GM18861 (cell line): Measurements from ENCODE around the gene ELOVL7.
"Not testable (repeated sequence)": the region's sequence is repeated elsewhere in the genome, so short reads cannot be mapped to it uniquely, and the experiment has no call there.

Experiments
- ATAC-seq: cut with Tn5 transposase; IDR thresholded peaks from one replicate; pipeline ENCODE4 v1.9.1; 2021; ENCODE audit not compliant: unreplicated experiment

The ELOVL7 gene

DNA sequence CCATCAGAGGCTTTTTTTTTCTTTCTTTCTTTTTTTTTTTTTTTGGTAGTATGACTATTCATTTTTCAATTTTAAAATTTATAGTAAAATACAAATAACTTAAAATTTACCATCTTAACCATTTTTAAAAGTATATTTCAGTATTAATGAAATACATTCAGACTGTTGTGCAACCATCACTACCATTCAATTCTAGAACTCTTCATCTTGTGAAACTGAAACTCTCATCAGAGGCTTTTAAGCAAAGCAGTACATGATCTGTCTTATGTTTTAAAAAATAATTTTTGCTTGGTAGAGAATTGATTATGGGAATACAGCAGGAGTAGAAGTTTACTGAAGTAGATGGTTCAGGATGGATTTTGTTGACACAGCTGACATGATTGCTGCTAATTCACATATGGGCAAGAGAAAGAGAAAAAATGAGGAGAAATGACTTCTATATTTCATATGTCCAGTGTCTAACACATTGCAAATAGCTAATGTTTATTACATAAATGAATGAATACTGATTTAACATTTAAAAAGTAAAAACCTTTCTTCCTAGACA, 13.4 kb downstream of the ELOVL7 start:
- peak; percentile 45 for ATAC-seq

DNA sequence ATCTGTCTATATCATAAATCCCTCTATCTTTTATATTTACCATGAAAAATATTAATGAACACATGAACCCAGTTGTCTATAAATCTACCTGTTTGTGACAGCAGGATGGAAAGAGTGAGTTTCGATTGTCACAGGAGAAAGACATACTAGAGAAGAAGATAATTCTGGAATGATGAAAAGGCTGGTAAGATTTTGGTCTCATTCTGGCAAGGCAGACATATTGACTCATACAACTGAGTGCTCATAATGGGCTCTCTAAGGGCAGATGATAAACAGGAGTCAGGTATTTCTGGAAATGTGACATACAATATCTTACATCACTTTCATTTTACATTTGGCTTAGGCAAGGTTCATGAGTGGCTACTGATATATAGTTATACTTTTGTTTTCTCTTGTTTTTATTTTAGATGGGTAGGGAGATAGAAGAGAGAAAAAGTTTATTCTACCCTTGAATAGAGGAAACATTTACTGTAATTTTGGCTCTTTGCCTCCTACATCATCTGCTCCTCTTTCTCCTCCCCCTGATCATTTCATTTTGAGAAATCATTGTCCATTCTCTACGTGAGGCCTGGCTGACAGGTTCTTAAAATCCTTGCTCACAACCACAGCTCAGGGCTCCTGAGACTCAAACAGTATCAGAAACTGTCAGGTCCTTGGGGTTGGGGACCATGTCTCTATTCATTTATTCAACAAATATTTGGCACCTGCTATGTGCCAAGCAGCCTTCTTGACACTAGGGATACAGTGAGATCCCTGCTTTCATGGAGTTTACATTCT, 14.4 kb downstream of the ELOVL7 start:
- ATAC-seq: no peak

- no peak for ATAC-seq
These were observed 16.9 kb downstream of the ELOVL7 start for GRCh38 chr5:60827201-60827600.

- peak; percentile 87 for ATAC-seq
These were observed 17.4 kb downstream of the ELOVL7 start for GRCh38 chr5:60826653-60827052.

- no peak for ATAC-seq
These were observed 20.5 kb downstream of the ELOVL7 start for GRCh38 chr5:60823574-60823973.

DNA sequence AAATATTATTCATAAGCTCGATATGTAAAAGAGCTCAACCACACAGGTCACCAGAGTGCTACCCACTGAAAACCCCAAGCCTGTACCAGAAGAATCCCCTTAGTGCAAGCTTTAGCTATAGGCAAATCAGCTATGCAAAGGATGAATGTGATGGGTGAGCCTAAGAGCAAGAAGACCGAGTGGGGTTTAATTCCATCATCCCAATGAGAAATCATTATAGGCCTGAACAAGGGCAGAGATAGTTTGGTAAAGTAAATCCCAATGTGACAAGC, 21.8 kb downstream of the ELOVL7 start:
- peak; percentile 46 for ATAC-seq

- no peak for ATAC-seq
These were observed 22.4 kb downstream of the ELOVL7 start for GRCh38 chr5:60821488-60822284.

DNA sequence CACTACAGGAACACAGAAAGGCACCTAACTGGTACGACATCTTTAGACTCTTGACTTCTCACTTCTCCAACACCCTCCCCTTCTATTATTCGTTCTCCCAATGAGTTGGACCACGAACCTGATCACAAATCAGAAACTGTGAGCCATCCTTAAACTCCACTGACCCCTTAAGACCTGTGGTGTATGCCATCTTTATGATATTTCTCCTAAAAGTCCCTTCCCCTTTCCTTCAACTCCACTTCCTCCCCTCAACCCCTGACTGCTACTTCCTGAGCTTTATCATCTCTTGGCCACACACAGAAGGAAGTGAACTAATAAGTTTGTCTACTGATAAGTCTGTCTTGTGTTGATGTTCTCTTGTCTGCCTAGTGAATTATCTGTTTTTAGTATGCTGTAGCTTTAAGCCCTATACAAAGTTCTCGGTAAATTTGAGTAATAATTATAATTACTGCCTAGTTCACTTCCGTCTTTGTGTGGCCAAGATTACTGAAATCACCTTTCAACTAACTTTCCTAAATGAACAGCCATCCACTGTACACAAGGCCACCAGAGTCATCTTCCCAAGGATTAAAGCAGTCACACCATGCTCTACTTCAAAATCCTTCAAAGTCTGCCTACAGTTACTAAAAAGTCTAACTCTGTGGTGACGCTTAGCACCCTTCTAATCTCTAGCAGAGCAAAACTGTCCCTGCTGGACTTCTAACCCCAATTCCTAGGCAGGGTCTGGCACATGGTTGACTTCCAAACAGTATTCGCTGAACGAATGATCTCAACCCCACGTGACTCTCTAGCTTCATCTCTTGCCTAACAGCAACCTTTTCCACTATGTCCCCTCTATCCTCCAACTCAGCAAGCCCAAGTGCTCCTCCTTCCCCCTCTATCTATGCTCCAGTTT, 23.2 kb downstream of the ELOVL7 start:
- ATAC-seq: no peak

- ATAC-seq: not testable (repeated sequence)
These were observed 27.9 kb downstream of the ELOVL7 start for GRCh38 chr5:60816138-60816537.

- no peak for ATAC-seq
These were observed 29.6 kb downstream of the ELOVL7 start for GRCh38 chr5:60814498-60814897.

DNA sequence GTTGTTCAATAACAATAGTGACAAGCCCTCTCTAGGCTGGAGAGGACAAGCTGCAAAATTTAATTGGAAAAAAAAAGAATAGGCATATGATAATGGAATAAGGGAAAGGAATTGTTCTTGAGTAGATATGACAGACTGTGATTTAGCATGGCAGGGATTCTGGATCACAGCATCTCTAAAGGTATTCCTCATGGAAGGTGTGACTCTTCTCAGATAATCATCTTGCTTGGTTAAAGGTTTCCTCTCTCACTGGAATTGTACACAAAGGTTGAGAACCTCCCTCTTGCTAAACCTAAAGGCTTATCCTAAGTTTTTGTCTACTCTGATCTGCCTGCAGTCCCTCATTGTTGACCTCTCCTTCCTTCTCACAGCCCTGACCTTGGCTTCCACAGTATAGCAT, 31.6 kb downstream of the ELOVL7 start:
- no peak for ATAC-seq

DNA sequence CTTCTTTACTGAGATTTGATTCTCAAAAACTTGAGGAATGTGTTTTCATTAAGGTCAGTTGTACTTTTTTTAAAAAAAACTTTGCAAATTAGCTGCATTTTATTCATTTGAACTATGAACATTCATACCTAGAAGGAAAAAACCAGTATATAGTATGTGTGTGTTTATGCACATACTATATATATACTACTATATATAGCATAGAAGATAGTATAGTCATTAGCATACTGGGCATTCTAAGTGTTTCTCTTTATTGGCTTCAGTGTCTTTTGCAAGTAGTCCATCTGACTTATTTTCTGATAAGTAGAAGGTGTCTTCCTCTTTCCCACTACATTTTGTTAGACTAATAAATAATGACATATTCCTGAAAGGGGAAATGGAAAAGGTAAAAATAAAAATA, 33.0 kb downstream of the ELOVL7 start:
- ATAC-seq: peak; percentile 42

- ATAC-seq: peak; percentile 98
These were observed 33.5 kb downstream of the ELOVL7 start for GRCh38 chr5:60810438-60811085.

- ATAC-seq: no peak
These were observed 34.1 kb downstream of the ELOVL7 start for GRCh38 chr5:60809891-60810425.

DNA sequence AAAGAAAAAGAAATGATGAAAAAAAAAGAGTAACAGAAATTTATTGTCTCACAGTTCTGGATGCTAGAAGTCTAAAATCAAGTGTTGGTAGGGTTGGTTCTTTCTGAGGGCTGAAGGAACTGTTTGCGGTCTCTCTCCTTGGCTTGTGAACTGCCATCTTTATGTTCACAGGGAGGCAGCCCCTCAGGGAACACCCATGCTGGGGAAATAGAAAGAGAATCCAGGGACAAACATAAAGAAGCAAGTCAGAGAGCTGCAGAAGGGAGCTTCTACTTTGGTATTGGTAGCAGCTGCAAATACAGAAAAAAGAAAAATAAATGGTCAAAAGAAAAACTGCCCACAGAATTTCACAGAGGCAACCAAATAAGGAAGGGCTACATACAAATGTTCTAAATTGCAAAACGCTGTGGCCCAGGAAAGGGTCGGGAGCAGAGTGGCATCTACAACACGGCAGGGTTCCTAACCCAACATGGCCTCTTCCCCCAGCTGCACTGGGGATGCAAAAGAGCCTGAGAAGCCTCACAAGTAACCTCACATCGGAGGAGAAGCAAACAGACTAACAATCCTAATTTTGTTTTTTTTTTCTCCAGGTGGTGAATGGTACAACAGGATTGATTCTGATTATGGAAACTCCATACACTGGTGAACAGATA, 37.4 kb downstream of the ELOVL7 start:
- ATAC-seq: no peak

- ATAC-seq: no peak
These were observed 38.6 kb downstream of the ELOVL7 start for GRCh38 chr5:60805463-60805862.

GRCh38 chr5:60803712-60804111, 40.4 kb downstream of the ELOVL7 start:
- ATAC-seq: no peak

DNA sequence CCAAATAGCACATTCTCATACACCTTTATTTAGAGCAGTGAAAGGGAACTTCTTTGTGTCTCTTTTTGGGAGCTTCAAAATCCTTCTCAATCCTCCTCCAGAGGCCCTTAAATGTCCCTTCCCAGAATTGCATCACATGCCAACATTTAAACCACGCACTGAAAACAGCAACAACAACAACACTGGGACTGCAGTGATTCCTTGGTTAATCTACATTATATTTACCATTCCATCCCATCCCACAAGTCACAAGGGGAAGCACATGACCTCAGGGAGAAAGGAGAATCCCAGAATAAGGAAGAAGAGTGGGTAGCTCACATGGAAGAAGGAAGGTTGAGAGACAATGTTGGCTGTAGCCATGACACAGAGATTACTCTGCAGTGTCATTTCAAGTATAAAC, 41.1 kb downstream of the ELOVL7 start:
- no peak for ATAC-seq

- no peak for ATAC-seq
These were observed 41.8 kb downstream of the ELOVL7 start for GRCh38 chr5:60802226-60802625.
